Loucy (cell line): ENCODE results near the gene SPOCK3.

Experiments used
- EZH2phosphoT487 ChIP-seq: fragments of 200-600 bp; IDR thresholded peaks from 2 replicates; pipeline ENCODE4 v1.6.1; 2018; ENCODE audit warnings: antibody characterized with exemption, mild to moderate bottlenecking, moderate library complexity, borderline replicate concordance
- TF ChIP-seq, protein P1 (sequence below): fragments of 200-600 bp; sonication (generic); conservative IDR thresholded peaks from 2 replicates; pipeline ENCODE4 v1.5.1; 2014; ENCODE audit warnings: mild to moderate bottlenecking, antibody characterized with exemption, low read length

DNA sequence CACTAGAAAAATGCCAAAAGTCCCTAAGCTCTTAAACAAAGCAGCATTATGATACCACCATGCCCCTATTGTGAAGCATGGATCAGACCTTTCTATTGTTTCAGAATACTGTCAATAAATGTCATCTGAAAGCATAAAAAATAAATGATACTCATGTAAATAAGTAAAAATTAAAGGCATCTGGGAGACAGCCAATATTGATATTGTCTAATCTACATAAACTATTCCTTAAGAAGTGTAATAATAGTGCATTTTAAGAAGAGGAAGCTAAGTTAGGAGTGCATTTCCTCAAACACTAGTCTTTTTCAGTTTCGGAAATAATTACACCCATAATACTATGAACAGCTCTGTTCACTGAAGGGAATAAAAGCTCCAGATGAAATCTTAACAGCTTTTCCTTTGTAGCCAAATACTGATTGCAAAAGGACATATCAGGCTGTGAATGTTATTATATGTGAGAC, 181.6 kb downstream of the SPOCK3 start:
- TF ChIP-seq, protein P1, sequence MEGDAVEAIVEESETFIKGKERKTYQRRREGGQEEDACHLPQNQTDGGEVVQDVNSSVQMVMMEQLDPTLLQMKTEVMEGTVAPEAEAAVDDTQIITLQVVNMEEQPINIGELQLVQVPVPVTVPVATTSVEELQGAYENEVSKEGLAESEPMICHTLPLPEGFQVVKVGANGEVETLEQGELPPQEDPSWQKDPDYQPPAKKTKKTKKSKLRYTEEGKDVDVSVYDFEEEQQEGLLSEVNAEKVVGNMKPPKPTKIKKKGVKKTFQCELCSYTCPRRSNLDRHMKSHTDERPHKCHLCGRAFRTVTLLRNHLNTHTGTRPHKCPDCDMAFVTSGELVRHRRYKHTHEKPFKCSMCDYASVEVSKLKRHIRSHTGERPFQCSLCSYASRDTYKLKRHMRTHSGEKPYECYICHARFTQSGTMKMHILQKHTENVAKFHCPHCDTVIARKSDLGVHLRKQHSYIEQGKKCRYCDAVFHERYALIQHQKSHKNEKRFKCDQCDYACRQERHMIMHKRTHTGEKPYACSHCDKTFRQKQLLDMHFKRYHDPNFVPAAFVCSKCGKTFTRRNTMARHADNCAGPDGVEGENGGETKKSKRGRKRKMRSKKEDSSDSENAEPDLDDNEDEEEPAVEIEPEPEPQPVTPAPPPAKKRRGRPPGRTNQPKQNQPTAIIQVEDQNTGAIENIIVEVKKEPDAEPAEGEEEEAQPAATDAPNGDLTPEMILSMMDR: no peak
- TF ChIP-seq EZH2phosphoT487: no peak
